NCI-H2107 treated with DMSO at 0.1 percent for 48 hours (cell line): ENCODE measurements around the gene CPED1.
"Not testable (repeated sequence)": the region's sequence is repeated elsewhere in the genome, so short reads cannot be mapped to it uniquely, and the experiment has no call there.

Experiments used
- DNase-seq: peaks from one replicate; lab custom pipeline; 2025; ENCODE audit not compliant: unreplicated experiment; lab: John Stamatoyannopoulos, UW

Gene CPED1

DNA sequence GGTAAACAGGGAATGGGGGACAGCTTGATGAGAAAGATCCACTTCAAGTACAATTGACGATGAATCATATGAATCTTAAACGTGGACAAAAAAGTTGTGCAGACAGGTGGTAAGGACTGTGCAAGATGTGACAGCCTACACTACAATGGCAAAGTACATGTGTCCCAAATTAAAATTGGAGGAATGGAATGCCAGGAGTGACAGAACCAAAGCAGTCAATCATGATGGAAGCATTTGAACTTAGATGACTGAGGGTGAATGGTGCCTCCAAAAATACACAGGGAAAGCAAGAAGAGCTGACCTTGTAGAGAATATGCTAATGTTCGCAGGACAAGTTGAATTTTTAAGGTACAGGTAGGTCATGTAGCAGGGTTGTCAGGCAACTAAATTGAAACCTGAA lies 189.9 kb downstream of the CPED1 start:
- DNase-seq: no peak

DNA sequence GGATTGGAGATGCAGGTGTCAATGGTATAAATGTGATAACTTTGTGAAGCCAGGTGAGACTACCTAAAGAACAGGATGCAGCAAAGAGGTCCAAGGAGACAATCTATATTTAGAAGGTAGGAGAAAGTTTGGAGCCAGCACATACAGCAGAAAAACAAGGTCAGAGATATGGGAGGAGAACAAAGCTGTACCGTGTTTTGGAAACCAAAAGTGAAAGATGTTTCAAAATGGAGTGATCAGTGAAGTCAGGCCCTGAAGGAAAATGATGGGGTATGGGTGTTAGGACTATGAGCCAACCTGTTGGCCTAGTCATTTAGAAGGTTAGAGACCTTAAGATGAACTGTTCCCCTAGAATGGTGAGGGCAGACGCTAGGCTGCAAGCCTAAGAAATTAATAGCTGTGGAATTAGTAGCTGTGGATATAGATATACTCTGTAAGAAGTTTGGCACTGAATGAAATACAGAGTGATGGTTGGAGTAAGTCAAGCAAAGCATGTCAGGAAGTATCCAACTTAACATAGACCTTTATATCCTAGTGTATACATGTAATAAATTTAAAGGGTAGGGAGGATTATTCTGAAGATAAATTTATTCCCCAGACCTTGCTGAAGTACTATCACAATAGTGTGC lies 190.5 kb downstream of the CPED1 start:
- no peak for DNase-seq

DNA sequence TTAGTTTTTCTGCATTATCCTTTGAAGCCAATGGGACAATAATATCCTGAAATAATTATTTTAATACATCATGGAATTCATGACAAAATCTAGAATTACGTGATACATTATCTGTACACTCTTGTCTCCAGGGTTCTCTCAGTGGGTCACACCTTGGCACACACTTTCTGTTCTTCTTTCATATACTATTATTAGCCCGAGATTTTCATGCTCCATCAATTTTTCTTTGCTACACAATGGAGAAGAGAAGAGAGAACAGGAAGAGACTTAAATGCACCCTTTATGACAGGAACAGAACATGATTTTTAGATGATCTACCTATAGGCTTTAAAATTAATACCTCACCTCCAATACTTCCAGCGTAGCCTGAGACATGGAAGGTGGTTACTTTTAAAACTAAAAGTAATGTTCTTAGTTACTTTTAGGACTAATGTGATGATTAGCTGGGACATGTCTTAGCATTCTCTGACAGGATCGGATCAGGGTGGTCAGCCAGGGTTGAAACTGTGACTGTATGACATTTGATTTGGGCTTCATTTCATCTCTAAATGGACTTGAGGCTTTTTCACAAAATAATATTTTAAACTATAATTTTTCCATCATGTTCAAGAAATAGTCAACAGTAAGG lies 192.0 kb downstream of the CPED1 start:
- DNase-seq: no peak

DNA sequence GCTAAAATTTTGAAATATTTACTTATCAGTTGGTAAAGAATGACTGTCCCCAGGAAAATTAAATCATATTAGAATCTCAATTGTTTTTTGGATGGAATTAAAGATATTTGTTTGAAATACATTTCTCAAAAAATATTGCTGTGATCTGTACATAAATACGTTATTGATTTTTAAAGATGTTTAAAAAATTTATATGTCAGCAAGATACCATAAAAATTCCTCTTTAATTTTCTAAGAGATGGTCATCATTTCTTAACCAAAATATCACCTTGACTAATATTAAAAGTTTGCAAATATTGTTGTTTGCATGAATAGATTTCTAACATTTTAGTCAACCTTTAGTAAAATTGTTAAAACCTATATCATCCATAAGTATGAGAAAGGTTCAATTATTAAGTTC lies 192.8 kb downstream of the CPED1 start:
- DNase-seq: no peak

DNA sequence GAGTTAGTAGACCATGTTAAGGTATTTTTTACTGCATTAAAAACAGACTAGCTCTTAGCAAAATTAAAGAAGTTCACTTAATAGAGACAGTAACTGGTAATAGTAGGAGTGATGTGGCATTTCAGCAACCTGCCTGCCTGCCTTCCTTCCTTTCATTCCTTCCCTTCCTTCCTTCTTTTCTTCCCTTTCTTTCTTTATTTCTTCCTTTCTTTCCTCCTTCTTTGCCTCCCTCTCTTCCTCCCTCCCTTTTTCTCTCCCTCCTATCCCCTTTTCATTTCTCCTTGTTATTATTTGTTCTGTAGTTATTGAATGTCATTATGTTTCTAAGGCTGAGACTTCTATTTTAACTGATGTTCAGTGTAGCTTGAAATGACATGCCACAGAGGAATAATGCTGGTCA lies 193.8 kb downstream of the CPED1 start:
- DNase-seq: no peak

DNA sequence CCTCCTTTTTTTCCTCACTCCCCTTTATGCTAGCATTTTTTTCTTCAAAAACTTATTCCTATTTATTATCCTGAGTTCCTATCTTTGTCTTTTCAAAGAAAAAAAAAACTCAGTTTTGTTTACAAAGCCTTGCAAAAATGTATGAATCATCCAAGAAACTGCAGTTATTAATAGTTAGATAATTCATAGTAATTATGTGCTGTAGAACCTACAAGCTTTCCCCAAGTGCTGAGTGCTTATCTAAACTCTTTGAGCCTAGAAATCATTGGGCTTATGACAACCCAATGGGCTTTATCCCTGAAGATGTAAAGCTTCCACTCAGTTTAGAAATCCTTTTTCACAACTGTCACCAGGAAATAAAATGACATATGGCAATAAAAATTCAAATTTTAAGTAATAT lies 194.4 kb downstream of the CPED1 start:
- no peak for DNase-seq

DNA sequence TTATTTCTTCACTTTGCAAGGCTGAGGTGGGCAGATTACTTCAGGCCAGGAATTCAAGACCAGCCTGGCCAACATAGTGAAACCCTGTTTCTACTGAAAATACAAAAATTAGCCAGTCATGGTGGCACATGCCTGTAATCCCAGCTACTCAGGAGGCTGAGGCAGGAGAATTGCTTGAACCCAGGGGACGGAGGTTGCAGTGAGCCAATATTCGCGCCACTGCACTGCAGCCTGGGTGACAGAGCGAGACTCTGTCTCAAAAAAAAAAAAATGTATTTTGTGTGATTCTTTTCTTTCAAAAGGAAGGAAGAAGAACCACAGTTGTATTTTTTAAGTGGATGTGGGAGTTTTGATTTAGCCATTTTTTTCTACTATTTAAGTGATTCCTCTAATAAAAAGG lies 195.4 kb downstream of the CPED1 start:
- DNase-seq: not testable (repeated sequence)

DNA sequence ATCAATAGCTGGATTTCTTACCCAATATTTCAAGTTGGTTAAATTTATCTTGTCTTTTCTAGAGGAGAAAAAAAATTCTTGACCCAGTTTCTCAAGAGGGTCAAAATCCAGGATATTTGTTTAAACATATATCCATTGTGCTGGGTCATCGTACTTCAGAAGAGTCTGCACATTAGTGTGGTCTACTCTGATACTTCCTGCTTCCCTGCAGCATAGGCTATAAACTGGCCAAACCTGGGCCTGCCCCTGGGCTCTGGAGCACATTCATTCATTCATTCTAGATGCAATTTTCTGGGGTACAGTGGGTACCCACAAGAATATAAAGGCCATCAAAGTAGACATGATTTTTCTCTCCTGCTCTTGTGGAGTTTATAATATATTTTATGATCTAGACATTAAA lies 198.2 kb downstream of the CPED1 start:
- no peak for DNase-seq

DNA sequence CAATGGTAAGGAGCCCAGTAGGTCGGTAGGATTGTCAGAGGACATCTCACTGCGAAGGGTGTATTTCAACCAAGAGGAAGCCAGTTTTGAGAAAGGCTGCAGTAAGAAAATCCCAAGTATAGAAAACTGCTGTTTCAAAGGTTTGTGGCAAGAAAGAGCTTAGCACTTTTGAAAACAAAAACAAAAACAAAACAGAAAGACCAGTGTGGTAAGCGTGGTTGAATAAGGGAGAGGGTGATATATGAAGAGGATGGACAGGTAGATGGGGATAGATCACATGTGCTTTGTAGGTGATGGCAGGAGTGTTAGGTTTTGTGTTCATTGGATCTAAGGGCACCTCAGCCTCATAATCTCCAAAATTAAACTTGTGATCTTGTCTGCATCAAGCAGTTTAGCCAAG lies 198.7 kb downstream of the CPED1 start:
- DNase-seq: no peak

DNA sequence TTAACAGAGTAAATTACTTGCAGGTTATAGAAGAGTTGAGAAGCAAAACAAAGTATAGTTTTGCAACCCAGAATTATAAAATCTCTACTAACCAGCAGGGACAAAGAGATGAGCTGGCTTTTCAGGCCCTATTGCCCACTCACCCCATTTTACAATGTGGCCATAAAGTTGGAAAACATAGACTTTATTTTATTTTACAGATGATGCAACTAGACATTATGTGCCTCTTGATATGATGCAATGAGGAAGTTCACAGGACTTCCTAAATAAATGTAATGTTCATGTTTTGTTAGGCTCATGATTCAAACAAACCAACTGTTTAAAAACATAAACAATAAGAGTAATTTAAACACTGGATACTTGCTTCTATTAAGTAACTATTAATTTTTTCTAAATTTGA lies 199.2 kb downstream of the CPED1 start:
- no peak for DNase-seq

DNA sequence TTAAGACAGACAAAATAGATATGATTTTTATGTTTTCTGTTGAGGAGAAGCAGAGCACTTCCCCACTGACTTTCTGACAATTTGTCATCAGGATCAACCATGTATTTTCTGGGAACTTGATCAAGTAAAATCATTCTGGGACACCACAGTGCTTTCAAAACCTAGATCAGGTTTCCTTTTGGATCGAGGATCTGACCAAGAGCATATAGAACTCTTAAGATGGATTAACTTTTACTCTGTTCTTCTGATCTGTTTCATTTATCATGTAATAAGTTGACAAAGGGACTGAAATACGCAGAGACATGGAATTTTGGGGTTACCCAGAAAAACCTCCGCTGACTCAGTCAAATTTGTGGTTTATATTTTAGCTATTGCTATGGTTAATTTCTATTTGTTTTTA lies 204.3 kb downstream of the CPED1 start:
- DNase-seq: no peak

DNA sequence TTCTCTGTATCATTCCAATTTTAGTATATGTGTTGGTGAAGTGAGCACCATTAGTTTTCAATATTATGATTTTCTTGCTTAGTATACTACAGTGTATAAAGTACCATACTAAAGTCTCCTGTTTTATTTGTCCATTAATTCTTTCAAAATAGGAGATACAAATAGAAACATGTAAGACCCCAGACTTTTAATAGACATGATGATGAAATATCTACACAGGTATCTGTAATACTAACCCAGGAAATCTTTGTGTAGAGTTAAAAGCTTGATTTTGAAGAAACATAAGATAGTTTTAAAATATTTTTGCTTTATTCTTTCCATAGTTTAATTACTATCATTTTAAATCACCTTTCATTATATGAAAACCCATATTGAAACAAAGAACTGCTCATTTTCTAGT lies 206.5 kb downstream of the CPED1 start:
- no peak for DNase-seq

DNA sequence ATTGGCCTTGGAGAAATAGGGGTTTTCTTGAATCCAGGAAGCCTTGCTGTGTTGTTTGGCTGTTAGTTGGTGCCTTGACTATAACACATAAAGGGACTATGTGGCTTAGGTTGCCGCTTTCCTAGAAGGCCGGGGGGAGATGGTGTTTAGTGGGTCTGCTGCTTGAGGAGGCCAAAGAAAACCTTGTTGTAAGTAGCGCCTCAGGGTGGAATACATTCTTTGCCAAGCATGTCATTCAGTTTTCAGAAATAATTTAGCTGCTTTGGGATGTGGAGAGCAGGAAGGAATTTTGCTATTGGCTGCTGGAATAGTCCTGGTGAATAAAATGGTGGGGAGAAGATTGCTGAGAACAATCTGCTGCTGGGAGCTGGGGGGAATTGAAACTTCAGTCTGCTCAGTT lies 207.4 kb downstream of the CPED1 start:
- DNase-seq: no peak

DNA sequence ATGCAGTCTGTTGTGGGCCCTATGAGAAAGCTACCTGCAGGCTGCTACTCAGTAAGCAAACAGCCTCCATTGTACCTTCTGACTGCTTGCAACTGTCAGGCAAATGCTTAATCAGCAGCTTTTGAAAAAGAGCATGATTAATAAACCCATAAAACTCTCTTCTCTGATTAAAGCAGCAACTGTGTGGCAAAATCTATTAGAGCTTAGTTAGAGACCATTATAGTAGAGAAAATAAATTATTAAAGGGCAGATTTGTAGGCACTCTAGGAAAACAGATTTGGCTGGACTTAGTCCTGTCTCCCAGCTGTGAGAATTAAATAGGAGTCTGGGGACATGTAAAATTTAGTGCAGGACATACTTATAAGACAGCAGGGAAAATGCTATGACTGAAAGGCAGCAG lies 207.8 kb downstream of the CPED1 start:
- no peak for DNase-seq

DNA sequence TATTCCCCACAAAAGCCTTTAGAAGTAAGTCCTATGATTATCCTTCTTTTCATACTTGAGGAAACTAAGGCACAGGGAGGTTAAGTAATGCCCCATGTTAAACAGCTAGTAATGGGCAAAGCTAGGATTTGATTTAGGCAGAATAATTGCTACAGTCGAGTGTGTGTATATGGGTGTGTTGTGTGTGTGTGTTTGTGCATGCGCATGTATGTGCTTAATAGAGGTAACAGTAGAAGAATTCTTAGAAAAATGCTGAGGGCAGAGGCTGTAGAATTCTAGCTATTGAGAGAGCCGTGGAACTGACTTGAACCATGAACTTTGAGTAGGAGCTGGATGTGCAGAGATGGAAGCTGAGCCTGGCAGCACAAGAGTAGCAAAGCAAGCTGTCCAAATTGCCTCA lies 208.9 kb downstream of the CPED1 start:
- no peak for DNase-seq

DNA sequence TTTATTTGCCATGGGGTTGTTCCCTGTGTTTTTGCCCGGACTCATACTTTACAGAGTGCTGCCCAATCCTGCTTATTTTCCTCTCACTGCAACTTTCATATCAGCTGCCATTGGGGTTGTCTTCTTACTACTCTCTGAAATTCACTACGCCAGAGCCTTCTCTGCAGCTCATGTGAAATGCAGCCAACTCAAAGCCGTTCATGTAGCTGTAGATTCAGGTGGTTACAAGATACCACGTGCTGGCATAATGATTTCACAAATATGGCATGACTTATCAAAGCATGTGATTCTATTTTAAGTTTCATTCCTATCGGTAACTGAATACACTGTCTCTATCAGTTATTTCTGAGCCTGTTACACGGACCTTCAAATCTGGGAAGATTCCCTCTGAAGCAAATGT lies 210.0 kb downstream of the CPED1 start:
- no peak for DNase-seq

DNA sequence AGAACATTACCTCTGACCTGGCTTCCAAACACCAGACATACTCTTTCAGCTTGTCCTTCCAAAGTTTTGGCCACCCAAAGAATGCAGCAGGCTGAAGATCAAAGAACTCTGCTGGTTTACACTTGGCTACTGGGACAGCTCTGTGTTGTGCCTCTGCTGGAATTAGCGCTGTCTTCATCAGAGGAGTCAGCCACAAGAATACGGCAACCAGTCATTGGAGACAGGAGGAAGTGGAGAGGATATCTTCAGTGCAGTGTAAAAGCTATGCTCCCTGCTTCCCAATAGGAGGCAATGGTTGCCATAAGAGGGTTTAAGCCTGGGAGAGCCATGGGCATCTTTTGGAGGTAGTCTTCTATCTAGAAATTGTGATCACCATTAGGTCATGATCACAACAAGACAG lies 213.6 kb downstream of the CPED1 start:
- DNase-seq: no peak

DNA sequence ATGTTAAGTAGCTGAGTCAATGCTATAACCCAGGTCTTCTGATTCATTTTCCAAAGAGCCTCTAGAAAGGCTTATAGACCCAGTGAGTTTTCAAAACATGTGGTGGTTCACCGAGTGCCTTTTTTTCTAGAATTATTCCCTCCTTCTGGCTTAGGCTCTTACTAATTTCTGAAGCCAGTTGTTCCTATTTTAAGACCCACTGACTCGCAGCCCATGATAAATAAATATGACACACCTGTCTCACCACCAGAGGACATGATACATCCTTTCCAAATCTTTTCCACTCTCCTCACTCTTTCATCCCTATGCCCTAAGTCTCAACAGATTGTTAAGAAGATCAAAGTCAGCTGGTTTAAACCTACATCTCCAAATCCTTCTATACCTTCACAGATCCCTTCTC lies 214.3 kb downstream of the CPED1 start:
- DNase-seq: no peak

DNA sequence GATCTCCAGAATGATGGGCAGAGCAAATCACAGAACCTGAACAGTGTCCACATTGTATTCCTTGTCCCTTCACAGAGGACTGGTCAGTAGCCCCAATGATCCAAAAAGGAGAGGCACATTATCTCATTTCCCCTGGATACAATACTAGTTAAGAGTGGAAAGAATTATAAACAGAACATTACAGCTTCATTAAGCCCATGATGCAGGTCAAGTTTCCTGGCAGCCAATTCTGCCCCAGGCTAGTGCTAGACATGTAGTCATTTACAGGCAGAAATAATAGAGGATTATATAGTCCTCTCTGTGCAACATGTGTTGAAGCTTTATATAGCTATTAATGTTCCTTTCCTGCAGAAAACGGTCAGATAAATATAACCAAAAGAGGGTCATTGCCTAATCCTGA lies 216.0 kb downstream of the CPED1 start:
- DNase-seq: no peak

DNA sequence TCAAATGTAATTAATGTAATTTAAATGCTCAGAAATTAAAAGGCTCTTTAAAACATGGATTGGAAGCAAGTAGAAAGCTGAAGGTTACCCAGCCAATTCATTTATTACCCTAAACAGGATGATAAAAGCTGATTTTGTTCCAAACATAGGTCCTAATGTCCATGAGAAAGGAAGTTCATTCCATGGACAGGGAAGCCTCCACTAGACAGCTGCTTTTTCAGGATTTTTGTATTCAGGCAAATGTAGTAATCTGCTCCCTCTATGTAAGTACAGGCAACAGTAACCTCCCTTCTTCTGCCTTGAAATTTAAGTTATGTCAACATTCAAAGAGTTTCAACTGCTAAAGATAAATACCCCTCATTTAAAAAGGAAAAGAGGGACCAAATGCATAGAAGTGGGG lies 217.3 kb downstream of the CPED1 start:
- no peak for DNase-seq

DNA sequence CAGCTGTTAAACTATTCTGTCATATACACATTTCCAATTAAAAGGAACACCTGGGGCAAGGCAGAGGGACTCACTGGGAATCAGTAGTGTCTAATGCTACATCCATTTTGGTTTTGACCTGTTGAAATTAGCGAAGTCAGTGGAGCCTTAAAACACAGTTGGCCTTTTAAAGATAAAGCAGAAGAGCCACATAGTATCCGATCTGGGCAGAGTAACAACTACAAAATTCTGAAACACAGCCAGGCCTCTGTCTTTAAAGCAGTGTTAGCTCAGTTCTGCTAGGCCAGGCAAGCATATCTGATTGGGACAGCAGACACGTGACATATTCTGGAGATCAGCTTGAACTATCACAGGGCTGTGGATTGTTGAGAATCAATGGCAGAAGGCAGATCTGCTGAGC lies 222.7 kb downstream of the CPED1 start:
- no peak for DNase-seq

DNA sequence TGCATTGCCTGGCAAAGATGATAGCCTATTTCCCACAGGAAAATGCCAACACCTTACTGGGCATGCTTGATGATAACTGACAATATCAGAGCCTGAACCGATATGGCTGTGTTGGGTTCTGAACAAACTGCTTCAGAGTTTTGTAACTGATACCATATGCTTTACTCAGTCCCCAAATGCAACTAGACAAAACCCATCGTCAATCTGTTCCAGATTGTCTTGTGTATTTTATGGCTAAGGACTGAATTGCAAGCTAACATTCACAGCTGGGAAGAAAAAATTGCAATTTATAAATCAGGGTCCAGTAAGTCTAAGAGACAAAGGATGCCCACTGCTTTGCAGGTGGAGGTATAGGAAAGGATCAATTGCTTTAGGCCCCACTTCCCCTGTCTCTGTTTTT lies 223.5 kb downstream of the CPED1 start:
- no peak for DNase-seq

DNA sequence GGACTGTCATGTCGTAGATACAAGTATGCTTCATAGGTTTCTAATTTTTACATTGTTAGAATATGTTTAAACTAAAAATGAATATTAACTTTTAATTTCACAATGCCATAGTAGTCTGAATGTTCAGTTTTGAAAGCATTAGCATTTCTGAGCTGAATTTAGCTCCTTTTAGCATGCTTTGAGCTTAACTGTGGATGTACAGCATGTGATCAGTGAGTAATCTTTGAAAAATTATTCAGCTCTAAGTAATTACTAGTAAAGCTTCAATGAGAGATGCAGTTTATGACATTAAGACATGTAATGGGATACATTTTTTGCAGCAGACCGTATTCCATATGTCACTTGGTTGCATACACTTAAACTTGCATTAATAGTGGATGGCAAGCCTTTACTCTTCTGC lies 226.1 kb downstream of the CPED1 start:
- DNase-seq: no peak
